GM21447 (cell line): ENCODE data around the gene SNTG2.

ENCODE experiments used
- ATAC-seq: cut with Tn5 transposase; IDR thresholded peaks from one replicate; pipeline ENCODE4 v1.9.1; 2021; ENCODE audit not compliant: unreplicated experiment

SNTG2 gene

GRCh38 chr2:1306687-1307516, 356.3 kb downstream of the SNTG2 start:
- ATAC-seq, result no peak

GRCh38 chr2:1307670-1308069, 357.0 kb downstream of the SNTG2 start:
- ATAC-seq, result no peak

GRCh38 chr2:1308678-1309077, 358.0 kb downstream of the SNTG2 start:
- no peak for ATAC-seq

- no peak for ATAC-seq
Observed at GRCh38 chr2:1309507-1309906, 358.9 kb downstream of the SNTG2 start.

- ATAC-seq, result no peak
Observed at GRCh38 chr2:1310202-1310601, 359.6 kb downstream of the SNTG2 start.

GRCh38 chr2:1310866-1311265, 360.2 kb downstream of the SNTG2 start:
- no peak for ATAC-seq

GRCh38 chr2:1313240-1313924, 362.7 kb downstream of the SNTG2 start:
- no peak for ATAC-seq

- no peak for ATAC-seq
Observed at GRCh38 chr2:1314254-1314653, 363.6 kb downstream of the SNTG2 start.

GRCh38 chr2:1318366-1319009, 367.8 kb downstream of the SNTG2 start:
- ATAC-seq, result no peak

- no peak for ATAC-seq
Observed at GRCh38 chr2:1319393-1319792, 368.7 kb downstream of the SNTG2 start.

- no peak for ATAC-seq
Observed at GRCh38 chr2:1321321-1321720, 370.7 kb downstream of the SNTG2 start.

- ATAC-seq, result no peak
Observed at GRCh38 chr2:1324884-1325283, 374.2 kb downstream of the SNTG2 start.

- ATAC-seq, result no peak
Observed at GRCh38 chr2:1328684-1329083, 378.0 kb downstream of the SNTG2 start.

- no peak for ATAC-seq
Observed at GRCh38 chr2:1339388-1340140, 388.9 kb downstream of the SNTG2 start.

GRCh38 chr2:1340141-1340512, 389.5 kb downstream of the SNTG2 start:
- no peak for ATAC-seq

GRCh38 chr2:1341404-1342120, 390.9 kb downstream of the SNTG2 start:
- no peak for ATAC-seq

GRCh38 chr2:1348789-1349188, 398.1 kb downstream of the SNTG2 start:
- no peak for ATAC-seq

GRCh38 chr2:1350111-1350510, 399.5 kb downstream of the SNTG2 start:
- ATAC-seq, result no peak

- ATAC-seq, result no peak
Observed at GRCh38 chr2:1353124-1353523, 402.5 kb downstream of the SNTG2 start.

GRCh38 chr2:1353543-1353942, 402.9 kb downstream of the SNTG2 start:
- ATAC-seq, result no peak

GRCh38 chr2:1360144-1360543, 409.5 kb downstream of the SNTG2 start:
- ATAC-seq, result no peak
